Activated CD8-positive, alpha-beta T cell treated with anti-CD3 and anti-CD28 coated beads for 36 hours (primary cell): ENCODE data around the gene SEC31B. TPM values are rescaled to one million over a fixed set of nuclear protein-coding genes. Genes with fewer than 3 reads are reported as not detected.

Source experiments
- ATAC-seq: fragments of 200-7000 bp; cut with Tn5 transposase; one replicate; pipeline ENCODE4 v1.10.0; 2021; ENCODE audit warnings: mild to moderate bottlenecking, moderate library complexity
- CTCF ChIA-PET: fragments of 350-600 bp; sonication (Branson Sonifier 250); formaldehyde crosslinking; loops from one replicate; lab custom pipeline; 2021; ENCODE audit warnings: antibody characterized with exemption; lab: Charles Lee
- POLR2A ChIA-PET: fragments of 350-600 bp; sonication (Branson Sonifier 250); formaldehyde crosslinking; loops from one replicate; lab custom pipeline; 2021; ENCODE audit warnings: antibody characterized with exemption; lab: Charles Lee
- DNase-seq: peaks from one replicate; pipeline ENCODE4 v3.0.0-alpha.2; 2020
- H3K27ac Mint-ChIP-seq: one replicate; pipeline ENCODE4 v1.8.0; 2021; ENCODE audit warnings: mild to moderate bottlenecking, mixed read lengths
- H3K27me3 Mint-ChIP-seq: one replicate; pipeline ENCODE4 v1.8.0; 2021; ENCODE audit warnings: mixed read lengths
- H3K36me3 Mint-ChIP-seq: one replicate; pipeline ENCODE4 v1.8.0; 2021; ENCODE audit warnings: low read depth, mixed read lengths
- H3K4me1 Mint-ChIP-seq: one replicate; pipeline ENCODE4 v1.8.0; 2021; ENCODE audit warnings: low read depth, mixed read lengths
- H3K4me3 Mint-ChIP-seq: one replicate; pipeline ENCODE4 v1.8.0; 2021; ENCODE audit warnings: mild to moderate bottlenecking, moderate library complexity, mixed read lengths
- H3K9me3 Mint-ChIP-seq: one replicate; pipeline ENCODE4 v1.8.0; 2021; ENCODE audit warnings: mixed read lengths
- intact Hi-C: fragments of 100-400 bp; cut with micrococcal nuclease; formaldehyde crosslinking; loops from one replicate; pipeline ENCODE4 v1.10.0; 2022
- total RNA-seq, 2 experiments: library from RNA; stranded (reverse); gene quantifications; one replicate each; pipeline ENCODE4 v1.2.3, GENCODE V29; 2021
- TF ChIP-seq, protein P1 (sequence below): fragments of 200-600 bp; IDR thresholded peaks from one replicate; pipeline ENCODE4 v1.8.0; 2022; ENCODE audit warnings: antibody characterized with exemption, mild to moderate bottlenecking

The SEC31B gene
- total RNA-seq, 2 experiments from 2014 or later, result 34.2 to 40.6 TPM

DNA sequence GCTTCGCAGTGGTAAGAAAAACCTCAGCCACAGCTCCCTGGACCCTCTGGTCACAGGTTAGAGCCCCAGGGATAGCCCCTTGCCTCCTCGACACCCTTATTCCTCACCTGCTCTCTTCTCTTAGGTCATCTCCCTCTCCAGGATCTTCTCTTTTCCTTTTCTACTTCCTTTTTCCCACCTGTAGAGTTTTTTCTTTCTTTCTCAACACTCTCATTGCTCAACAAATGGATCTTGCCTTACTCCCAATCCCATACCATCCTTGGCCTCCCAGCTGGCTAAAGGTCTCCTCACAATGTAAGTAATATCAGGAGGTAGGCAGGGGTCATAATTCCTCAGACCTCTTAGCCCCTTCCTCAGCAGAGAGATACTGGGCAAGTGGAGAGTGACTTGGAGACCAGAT is 39.7 kb downstream of the SEC31B start:
- no peak for DNase-seq
- intact Hi-C loops, result loop anchor here (5.0 kb wide), 1 partner anchor 37 kb away; the partner anchor contains the start of gene SEC31B
- TF ChIP-seq, protein P1, sequence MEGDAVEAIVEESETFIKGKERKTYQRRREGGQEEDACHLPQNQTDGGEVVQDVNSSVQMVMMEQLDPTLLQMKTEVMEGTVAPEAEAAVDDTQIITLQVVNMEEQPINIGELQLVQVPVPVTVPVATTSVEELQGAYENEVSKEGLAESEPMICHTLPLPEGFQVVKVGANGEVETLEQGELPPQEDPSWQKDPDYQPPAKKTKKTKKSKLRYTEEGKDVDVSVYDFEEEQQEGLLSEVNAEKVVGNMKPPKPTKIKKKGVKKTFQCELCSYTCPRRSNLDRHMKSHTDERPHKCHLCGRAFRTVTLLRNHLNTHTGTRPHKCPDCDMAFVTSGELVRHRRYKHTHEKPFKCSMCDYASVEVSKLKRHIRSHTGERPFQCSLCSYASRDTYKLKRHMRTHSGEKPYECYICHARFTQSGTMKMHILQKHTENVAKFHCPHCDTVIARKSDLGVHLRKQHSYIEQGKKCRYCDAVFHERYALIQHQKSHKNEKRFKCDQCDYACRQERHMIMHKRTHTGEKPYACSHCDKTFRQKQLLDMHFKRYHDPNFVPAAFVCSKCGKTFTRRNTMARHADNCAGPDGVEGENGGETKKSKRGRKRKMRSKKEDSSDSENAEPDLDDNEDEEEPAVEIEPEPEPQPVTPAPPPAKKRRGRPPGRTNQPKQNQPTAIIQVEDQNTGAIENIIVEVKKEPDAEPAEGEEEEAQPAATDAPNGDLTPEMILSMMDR, result no peak
- CTCF ChIA-PET, result interaction anchor here (1.7 to 10.4 kb wide), 4 partner anchors 17 to 46 kb away, joined by 6 to 185 read pairs (median 133); partner anchors contain the start of gene SEC31B
- peaks cover 10% of the 10 kb centered on the region for H3K4me1 Mint-ChIP-seq
- ATAC-seq, result no peak
- H3K9me3 Mint-ChIP-seq, result no peaks in the 10 kb centered on the region
- no peaks in the 10 kb centered on the region for H3K36me3 Mint-ChIP-seq
- POLR2A ChIA-PET, result interaction anchor here (1.0 to 6.0 kb wide), 4 partner anchors 14 to 149 kb away, joined by 3 to 56 read pairs (median 26); no protein-coding TSS in a partner anchor
- no peak overlapping the region for H3K4me3 Mint-ChIP-seq
- H3K27me3 Mint-ChIP-seq, result peaks cover 18% of the 10 kb centered on the region
- H3K27ac Mint-ChIP-seq, result no peak overlapping the region

DNA sequence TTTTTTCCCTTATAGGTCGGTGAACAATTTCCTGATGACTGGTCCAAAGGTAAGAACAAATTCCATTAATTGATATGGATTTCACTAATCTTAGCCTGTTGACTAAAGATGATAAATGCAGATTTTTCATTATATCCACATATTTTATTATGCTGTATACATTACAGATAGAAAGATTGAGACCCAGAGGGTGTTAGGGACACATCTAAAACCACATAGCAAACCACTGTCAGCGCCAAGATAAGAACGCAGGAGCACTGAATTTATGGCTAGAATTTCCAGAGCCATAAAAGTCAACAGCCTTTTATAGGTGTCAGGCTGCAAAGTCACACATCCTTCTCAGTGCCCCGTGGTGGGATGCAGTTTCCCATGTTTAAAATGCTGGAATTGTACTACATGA is 40.6 kb downstream of the SEC31B start:
- Mint-ChIP-seq H3K9me3 (no peaks in the 10 kb centered on the region), H3K4me1 (peaks cover 10% of the 10 kb centered on the region), H3K27ac (no peak overlapping the region), H3K36me3 (no peaks in the 10 kb centered on the region), H3K27me3 (peaks cover 18% of the 10 kb centered on the region), H3K4me3 (no peak overlapping the region)
- ATAC-seq (no peak), DNase-seq (no peak)
- TF ChIP-seq, protein P1, result no peak
- ChIA-PET POLR2A (interaction anchor here (1.0 to 6.0 kb wide), 3 partner anchors 15 to 30 kb away, joined by 3 to 56 read pairs (median 50); no protein-coding TSS in a partner anchor), CTCF (interaction anchor here (5.2 to 10.4 kb wide), 2 partner anchors 18 to 29 kb away, joined by 132 to 185 read pairs; no protein-coding TSS in a partner anchor)
- intact Hi-C loops, result no loop called here

DNA sequence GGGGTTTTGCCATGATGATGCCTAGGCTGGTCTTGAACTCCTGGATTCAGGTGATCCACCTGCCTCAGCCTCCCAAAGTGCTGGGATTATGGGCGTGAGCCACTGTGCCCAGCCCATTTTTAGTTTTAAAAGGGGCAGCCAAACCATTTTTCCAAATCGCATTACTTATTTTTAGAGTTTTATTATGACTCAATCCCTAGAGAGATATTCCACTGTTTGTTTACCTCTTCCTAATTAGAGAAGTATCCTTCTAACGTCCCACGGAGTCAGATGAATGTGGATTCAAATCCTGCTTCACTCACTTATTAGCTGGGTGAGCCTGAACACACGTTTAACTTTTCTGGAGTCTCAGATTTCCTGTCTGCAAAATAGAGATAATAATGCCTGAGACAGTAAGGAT is 41.7 kb downstream of the SEC31B start:
- peaks cover 10% of the 10 kb centered on the region for H3K4me1 Mint-ChIP-seq
- no peak overlapping the region for H3K27ac Mint-ChIP-seq
- ChIA-PET POLR2A (no interaction called here), CTCF (no interaction called here)
- H3K9me3 Mint-ChIP-seq, result no peaks in the 10 kb centered on the region
- ATAC-seq, result no peak
- H3K27me3 Mint-ChIP-seq, result peaks cover 18% of the 10 kb centered on the region
- TF ChIP-seq, protein P1, result no peak
- intact Hi-C loops, result no loop called here
- no peak overlapping the region for H3K4me3 Mint-ChIP-seq
- no peaks in the 10 kb centered on the region for H3K36me3 Mint-ChIP-seq
- DNase-seq, result no peak

DNA sequence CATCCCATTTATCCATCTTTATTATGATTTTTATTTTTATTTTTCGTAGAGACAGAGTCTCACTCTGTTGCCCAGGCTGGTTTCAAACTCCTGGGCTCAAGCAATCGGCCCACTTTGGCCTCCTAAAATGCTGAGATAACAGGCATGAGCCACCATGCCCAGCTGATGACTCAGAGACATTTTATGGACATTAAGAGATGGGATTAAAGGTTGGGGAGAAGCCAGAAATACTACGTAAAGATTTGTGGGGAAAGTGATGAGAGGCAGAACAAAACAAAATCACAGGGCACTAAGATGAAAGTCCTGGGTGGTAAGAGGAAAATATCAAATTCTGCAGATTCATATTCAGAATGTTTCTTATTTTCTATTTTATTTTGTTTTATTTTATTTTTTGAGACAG is 49.3 kb downstream of the SEC31B start:
- ChIA-PET POLR2A (interaction anchor here (1.1 kb wide), 1 partner anchor 30 kb away, joined by 3 read pairs; no protein-coding TSS in a partner anchor), CTCF (interaction anchor here (1.6 to 4.9 kb wide), 3 partner anchors 12 to 37 kb away, joined by 4 to 30 read pairs (median 22); no protein-coding TSS in a partner anchor)
- Mint-ChIP-seq H3K4me3 (no peak overlapping the region), H3K9me3 (no peaks in the 10 kb centered on the region), H3K36me3 (no peaks in the 10 kb centered on the region), H3K4me1 (no peaks in the 10 kb centered on the region), H3K27ac (no peak overlapping the region), H3K27me3 (peaks cover 3% of the 10 kb centered on the region)
- ATAC-seq (no peak), DNase-seq (no peak)
- intact Hi-C loops, result no loop called here
- TF ChIP-seq, protein P1, result no peak

DNA sequence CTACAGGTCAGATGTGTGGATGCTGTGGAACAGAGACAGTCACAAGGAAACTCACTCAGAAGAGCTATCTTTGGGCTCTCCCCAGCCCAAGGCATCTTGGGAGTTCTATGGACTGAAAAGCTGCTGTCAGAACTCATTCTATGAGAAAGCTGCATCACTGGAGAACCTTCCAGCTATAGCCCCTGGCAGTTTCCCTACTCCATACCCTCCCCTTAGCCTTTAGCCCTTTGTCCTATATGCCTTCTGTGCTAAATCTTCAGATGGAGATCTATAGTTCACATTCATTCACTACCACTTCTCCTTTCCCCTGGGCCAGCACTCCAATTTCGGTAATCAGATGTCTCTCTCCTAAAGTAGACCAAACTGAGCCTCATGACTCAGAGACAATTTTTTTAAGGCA is 49.9 kb downstream of the SEC31B start:
- Mint-ChIP-seq H3K4me1 (no peaks in the 10 kb centered on the region), H3K27me3 (peaks cover 3% of the 10 kb centered on the region), H3K4me3 (no peak overlapping the region), H3K27ac (no peak overlapping the region), H3K9me3 (no peaks in the 10 kb centered on the region), H3K36me3 (no peaks in the 10 kb centered on the region)
- POLR2A ChIA-PET, result interaction anchor here (1.1 kb wide), 1 partner anchor 30 kb away, joined by 3 read pairs; no protein-coding TSS in a partner anchor
- ATAC-seq (no peak), DNase-seq (no peak)
- CTCF ChIA-PET, result interaction anchor here (1.2 to 4.9 kb wide), 5 partner anchors 12 to 131 kb away, joined by 4 to 30 read pairs (median 7); no protein-coding TSS in a partner anchor
- TF ChIP-seq, protein P1, result no peak
- intact Hi-C loops, result no loop called here
